NCI-H146 treated with DMSO at 0.1 percent for 48 hours (cell line): Measurements from ENCODE around the gene NAT8L.

Source experiments
- DNase-seq: peaks from one replicate; lab custom pipeline; 2025; ENCODE audit not compliant: unreplicated experiment; lab: John Stamatoyannopoulos, UW

The NAT8L gene

GRCh38 chr4:2091990-2092668 is 33.0 kb downstream of the NAT8L start:
- DNase-seq = no peak

- no peak for DNase-seq
Measured at GRCh38 chr4:2092669-2093053, 33.5 kb downstream of the NAT8L start.

- DNase-seq = no peak
Measured at GRCh38 chr4:2093265-2093664, 34.1 kb downstream of the NAT8L start.

- DNase-seq = no peak
Measured at GRCh38 chr4:2094545-2094944, 35.4 kb downstream of the NAT8L start.

- DNase-seq = no peak
Measured at GRCh38 chr4:2095236-2096072, 36.3 kb downstream of the NAT8L start.

GRCh38 chr4:2096073-2096609 is 37.0 kb downstream of the NAT8L start:
- no peak for DNase-seq

- no peak for DNase-seq
Measured at GRCh38 chr4:2101346-2102044, 42.4 kb downstream of the NAT8L start.

GRCh38 chr4:2102045-2102883 is 43.1 kb downstream of the NAT8L start:
- no peak for DNase-seq

- DNase-seq = no peak
Measured at GRCh38 chr4:2103127-2103842, 44.2 kb downstream of the NAT8L start.

- no peak for DNase-seq
Measured at GRCh38 chr4:2103843-2104547, 44.9 kb downstream of the NAT8L start.

- DNase-seq = no peak
Measured at GRCh38 chr4:2104556-2105345, 45.6 kb downstream of the NAT8L start.

- DNase-seq = no peak
Measured at GRCh38 chr4:2105559-2105958, 46.4 kb downstream of the NAT8L start.

- DNase-seq = no peak
Measured at GRCh38 chr4:2116687-2117400, 57.7 kb downstream of the NAT8L start.
